Measurements from ENCODE around the gene CILP. TPM values are rescaled to one million over a fixed set of nuclear protein-coding genes. Genes with fewer than 3 reads are reported as not detected.
"Not testable (repeated sequence)": the region's sequence is repeated elsewhere in the genome, so short reads cannot be mapped to it uniquely, and the experiment has no call there.

CILP gene
- total RNA-seq (2014; rRNA removed; shearing (Covaris generic)), result 0.13 TPM in 1 of 2 replicates, not detected in the other
- 0.06 and 0.08 TPM in 2 replicates for polyA plus RNA-seq (2015; cell fraction: cytosol; rRNA removed)
- polyA plus RNA-seq (2015; cell fraction: nucleus; rRNA removed), result 0.02 and 0.05 TPM in 2 replicates

- no peak for DNase-seq (ENCODE audit: low read depth, low spot score)
- in situ Hi-C loops (cut with HindIII; ENCODE audit: low pct_unique_long_range_greater_than_20kb, low sequenced_read_pairs), result no loop called here
Observed at GRCh38 chr15:65210770-65211481, at the start of gene CILP. TSS of gene CILP (minus strand) at chr15:65211473. CDS start at chr15:65209755, 1,718 bp downstream.

DNA sequence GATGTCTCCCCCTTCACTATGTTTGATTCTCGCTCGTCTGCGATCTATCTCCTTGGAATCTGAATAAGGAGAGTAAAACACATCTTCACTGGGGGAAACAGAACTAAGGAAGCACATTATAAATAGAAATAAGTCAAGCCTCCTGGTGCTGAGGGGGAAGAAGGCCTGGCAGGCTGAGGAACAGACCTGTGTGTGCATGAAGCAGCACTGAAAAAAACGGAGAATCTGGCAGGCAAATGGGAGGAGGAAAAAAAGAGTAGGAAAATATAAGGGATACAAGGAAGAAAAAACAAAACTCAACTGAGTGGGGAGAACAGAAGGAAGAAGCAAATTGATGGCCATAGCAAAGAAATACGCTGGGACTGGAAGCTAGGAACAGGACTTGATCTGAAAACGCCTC lies 49.7 kb upstream of the CILP start:
- no peak for DNase-seq (ENCODE audit: low read depth, low spot score)
- in situ Hi-C loops (cut with HindIII; ENCODE audit: low pct_unique_long_range_greater_than_20kb, low sequenced_read_pairs), result no loop called here

DNA sequence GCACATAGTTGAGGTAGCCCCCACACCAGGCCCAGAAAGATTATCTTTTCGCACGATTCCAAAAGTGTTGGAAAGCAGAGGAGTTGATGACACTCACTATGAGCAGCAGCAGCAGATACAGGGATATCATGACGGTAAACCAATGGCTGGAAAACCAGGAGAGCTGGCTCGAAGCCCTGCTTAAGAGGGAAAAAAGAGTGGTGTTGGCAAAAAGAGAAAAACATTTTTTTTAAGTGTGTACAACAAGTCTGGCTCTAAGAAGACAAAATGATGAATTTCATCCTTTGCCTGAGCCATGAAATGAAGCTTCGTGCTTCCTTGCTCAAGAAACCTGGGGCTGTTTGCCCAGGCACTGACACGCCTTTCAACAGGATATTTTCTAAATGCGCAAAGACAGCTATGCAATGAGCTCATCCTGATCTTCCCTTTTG lies 48.1 kb upstream of the CILP start:
- in situ Hi-C loops (cut with HindIII; ENCODE audit: low pct_unique_long_range_greater_than_20kb, low sequenced_read_pairs), result no loop called here
- no peak for DNase-seq (ENCODE audit: low read depth, low spot score)

GRCh38 chr15:65258375-65259262 lies 47.3 kb upstream of the CILP start:
- in situ Hi-C loops (cut with HindIII; ENCODE audit: low pct_unique_long_range_greater_than_20kb, low sequenced_read_pairs), result no loop called here
- no peak for DNase-seq (ENCODE audit: low read depth, low spot score)

DNA sequence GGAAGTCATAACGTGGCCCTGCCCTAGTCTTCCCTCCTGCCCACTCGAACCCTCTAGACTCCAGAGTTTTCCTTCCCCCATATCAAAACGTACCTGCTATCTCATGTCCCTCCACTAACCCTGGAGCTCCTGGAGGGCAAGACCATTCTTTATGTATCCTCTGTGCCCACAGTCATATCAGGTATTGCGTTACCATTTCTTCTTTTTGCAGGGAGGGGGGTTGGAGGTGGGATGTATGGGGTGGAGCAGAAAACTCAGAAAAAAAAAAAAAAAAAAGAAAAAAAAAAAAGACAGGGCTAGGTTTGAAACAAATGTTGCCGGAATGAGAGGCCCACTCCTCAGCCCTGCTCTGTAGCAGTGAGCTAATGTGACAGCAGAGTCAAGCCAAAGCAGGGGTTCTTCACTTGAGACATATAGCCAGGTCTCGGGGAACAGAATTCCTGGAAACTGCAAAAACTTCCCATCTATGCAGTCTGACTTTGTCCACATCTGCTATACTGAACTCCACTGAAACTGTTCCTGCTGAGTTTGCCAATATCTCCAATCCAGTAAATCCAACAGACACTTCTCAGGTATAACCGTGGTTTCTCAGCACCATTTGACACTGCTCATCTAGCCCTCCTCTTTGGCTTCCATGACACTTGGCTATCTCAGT lies 44.3 kb upstream of the CILP start:
- no peak for DNase-seq (ENCODE audit: low read depth, low spot score)
- in situ Hi-C loops (cut with HindIII; ENCODE audit: low pct_unique_long_range_greater_than_20kb, low sequenced_read_pairs), result no loop called here

GRCh38 chr15:65254758-65255157 lies 43.5 kb upstream of the CILP start:
- no peak for DNase-seq (ENCODE audit: low read depth, low spot score)
- in situ Hi-C loops (cut with HindIII; ENCODE audit: low pct_unique_long_range_greater_than_20kb, low sequenced_read_pairs), result no loop called here

GRCh38 chr15:65254356-65254755 lies 43.1 kb upstream of the CILP start:
- in situ Hi-C loops (cut with HindIII; ENCODE audit: low pct_unique_long_range_greater_than_20kb, low sequenced_read_pairs), result no loop called here
- no peak for DNase-seq (ENCODE audit: low read depth, low spot score)

DNA sequence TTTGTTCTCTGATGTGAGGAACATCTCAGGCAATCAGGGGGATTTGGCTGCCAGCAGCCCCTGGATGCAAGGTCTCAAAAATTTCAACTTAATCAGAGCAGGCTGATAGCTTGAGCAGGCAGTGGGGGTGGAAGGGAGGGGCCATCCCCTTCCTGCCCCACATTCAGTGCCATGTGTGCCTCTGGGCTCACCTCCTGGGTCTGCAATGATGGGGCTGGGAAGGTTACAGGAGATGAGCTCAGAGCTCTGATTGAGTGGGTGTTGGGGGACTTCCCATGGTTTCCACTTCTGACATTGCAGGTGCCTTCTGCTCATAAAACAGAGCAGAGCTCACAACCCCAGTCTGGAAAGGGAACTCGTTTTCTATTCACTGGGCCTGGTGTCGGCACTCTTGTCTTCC lies 38.4 kb upstream of the CILP start:
- no peak for DNase-seq (ENCODE audit: low read depth, low spot score)
- in situ Hi-C loops (cut with HindIII; ENCODE audit: low pct_unique_long_range_greater_than_20kb, low sequenced_read_pairs), result no loop called here

DNA sequence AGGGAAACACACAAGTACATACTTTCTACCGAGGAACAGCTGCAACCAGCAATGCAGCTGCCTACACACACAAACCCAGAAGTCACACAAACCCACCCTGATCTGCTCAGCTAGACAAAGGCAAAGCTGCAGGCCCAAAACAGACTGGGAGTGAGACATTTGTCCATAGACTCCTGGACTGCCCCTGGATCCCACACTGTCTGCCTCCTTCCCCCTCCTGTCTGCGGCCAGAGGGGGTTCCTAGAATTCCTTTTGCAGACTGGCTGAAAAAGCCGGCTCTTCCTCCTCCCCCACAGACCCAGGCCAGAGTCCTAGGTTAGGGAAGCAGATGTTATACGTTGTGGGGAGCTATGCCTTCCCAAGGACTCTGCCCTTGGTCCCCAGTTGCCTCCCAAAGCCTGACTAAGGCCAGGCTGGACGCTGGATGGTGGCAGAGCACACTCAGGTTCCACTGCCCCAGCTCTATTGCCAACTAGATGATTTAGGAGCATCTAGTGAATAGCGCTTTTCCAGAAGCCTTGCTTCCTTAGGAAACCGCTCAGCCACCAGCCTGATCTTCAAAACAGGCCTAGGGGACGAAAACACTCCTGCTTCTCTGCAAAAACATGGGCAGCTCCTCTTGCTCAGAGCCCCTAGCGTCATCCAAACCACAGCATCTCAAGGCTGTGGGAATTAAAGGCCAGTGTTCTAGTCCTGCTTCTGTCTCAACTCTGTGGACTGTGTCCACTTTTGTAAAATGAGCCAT lies 37.4 kb upstream of the CILP start:
- no peak for DNase-seq (ENCODE audit: low read depth, low spot score)
- in situ Hi-C loops (cut with HindIII; ENCODE audit: low pct_unique_long_range_greater_than_20kb, low sequenced_read_pairs), result no loop called here

DNA sequence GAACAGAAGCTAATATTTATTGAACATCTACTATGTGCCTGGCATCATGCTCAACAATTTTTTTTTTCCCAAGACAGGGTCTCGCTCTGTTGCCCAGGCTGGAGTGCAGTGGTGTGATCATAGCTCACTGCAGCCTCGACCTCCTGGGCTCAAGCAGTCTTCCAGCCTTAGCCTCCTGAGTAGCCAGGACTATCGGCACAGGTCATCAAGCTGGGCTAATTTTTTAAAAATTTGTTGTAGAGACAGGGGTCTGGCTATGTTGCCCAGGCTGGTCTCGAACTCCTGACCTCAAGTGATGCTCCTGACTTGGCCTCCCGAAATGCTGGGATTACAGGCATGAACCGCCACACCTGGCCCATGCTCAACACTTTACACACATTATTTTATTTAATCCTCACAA lies 35.7 kb upstream of the CILP start:
- in situ Hi-C loops (cut with HindIII; ENCODE audit: low pct_unique_long_range_greater_than_20kb, low sequenced_read_pairs), result no loop called here
- DNase-seq (ENCODE audit: low read depth, low spot score), result no peak

- no peak for DNase-seq (ENCODE audit: low read depth, low spot score)
- in situ Hi-C loops (cut with HindIII; ENCODE audit: low pct_unique_long_range_greater_than_20kb, low sequenced_read_pairs), result no loop called here
Observed at GRCh38 chr15:65246026-65246714, 34.9 kb upstream of the CILP start.

DNA sequence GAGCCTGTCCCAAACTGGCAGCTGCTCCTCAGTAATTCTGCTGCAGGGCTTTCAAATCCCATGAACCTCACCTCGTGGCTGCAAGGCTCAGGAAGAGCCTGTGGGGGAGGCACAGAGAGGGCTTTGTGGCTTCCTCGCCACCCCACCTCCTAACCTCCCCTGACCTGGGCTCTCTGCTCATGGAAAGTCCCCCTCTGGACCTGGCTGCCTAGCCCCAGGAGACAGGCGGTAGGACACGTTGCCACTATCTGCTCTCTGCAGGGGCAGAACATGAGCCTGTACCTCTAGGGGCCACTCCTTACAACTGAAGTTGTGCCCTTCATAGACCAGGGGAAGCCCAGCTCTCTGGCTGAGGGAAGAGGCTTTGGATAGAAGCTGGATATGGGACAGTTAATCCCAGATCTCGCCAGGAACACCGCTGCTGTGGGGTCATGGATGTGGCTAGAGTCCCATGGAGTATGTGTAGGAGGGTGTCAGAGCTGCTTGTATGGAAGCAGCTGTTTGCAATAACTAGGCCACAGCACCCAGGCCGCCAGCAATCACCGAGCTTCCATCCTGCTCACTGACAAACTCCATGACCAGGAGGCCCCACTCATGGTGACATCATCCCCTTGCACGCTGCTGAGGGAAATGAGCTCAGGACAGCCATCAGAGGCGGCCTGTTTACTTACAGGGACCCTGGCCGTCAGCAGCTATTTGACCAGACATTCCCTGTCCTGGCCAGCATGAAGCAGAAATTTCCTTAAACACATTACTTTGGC lies 34.0 kb upstream of the CILP start:
- DNase-seq (ENCODE audit: low read depth, low spot score), result no peak
- in situ Hi-C loops (cut with HindIII; ENCODE audit: low pct_unique_long_range_greater_than_20kb, low sequenced_read_pairs), result no loop called here

- in situ Hi-C loops (cut with HindIII; ENCODE audit: low pct_unique_long_range_greater_than_20kb, low sequenced_read_pairs), result no loop called here
- DNase-seq (ENCODE audit: low read depth, low spot score), result no peak
Observed at GRCh38 chr15:65244638-65245037, 33.4 kb upstream of the CILP start.

- in situ Hi-C loops (cut with HindIII; ENCODE audit: low pct_unique_long_range_greater_than_20kb, low sequenced_read_pairs); DNase-seq (ENCODE audit: low read depth, low spot score): not testable (repeated sequence)
Observed at GRCh38 chr15:65236443-65236842, 25.2 kb upstream of the CILP start.

DNA sequence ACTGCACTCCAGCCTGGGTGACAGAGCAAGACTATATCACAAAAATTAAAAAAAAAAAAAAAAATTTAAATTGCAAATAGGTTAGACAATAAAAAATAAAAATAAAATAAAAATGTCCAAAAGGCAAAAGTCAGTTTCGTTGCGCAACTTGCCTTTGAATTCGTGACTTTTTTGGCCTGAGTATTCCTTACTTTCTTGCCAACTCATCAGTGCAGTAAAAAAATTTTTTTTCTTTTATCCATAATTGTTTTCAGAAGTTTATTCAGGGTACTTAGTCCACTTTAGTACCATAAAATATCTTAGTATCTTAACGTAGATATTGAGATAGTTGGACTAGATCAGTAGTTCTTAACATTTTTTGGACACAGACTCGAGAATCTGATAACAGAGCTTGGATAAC lies 22.4 kb upstream of the CILP start:
- DNase-seq (ENCODE audit: low read depth, low spot score), result no peak
- in situ Hi-C loops (cut with HindIII; ENCODE audit: low pct_unique_long_range_greater_than_20kb, low sequenced_read_pairs), result no loop called here

- DNase-seq (ENCODE audit: low read depth, low spot score), result no peak
- in situ Hi-C loops (cut with HindIII; ENCODE audit: low pct_unique_long_range_greater_than_20kb, low sequenced_read_pairs), result no loop called here
Observed at GRCh38 chr15:65232520-65232919, 21.2 kb upstream of the CILP start.

All from SK-MEL-5 (cell line).